Sigmoid colon (tissue), 7 donors: ENCODE results near the gene TOX2. TPM values are rescaled to one million over a fixed set of nuclear protein-coding genes. Genes with fewer than 3 reads are reported as not detected.

Experiments used
- DNase-seq: peaks from one replicate; pipeline ENCODE4 v3.0.0-alpha.2; 2019
- H3K27ac ChIP-seq, 4 donors: fragments of 200-600 bp; sonication (generic); one replicate each; pipeline ENCODE4 v1.5.1; 2016 to 2019; ENCODE audit warnings: mild to moderate bottlenecking in 1 of 4
- H3K27me3 ChIP-seq, 3 donors: fragments of 200-600 bp; sonication (generic); one replicate each; pipeline ENCODE4 v1.5.1; 2019; ENCODE audit warnings: mild to moderate bottlenecking in 1 of 3
- H3K36me3 ChIP-seq, 4 donors: fragments of 200-600 bp; sonication (generic); one replicate each; pipeline ENCODE4 v1.5.1; 2016 to 2019
- H3K4me1 ChIP-seq, 4 donors: fragments of 200-600 bp; sonication (generic); one replicate each; pipeline ENCODE4 v1.5.1; 2017 to 2019
- H3K4me3 ChIP-seq, 4 donors: fragments of 200-600 bp; sonication (generic); one replicate each; pipeline ENCODE4 v1.5.1; 2017 to 2019; ENCODE audit warnings: mild to moderate bottlenecking in 2 of 4, moderate library complexity in 1 of 4
- H3K9me3 ChIP-seq, 4 donors: fragments of 200-600 bp in 3 of 4; sonication (generic) in 3 of 4; one replicate each; pipeline versions ENCODE4 v1.5.1 to v1.6.1; 2013 to 2019
- CTCF ChIP-seq, 4 experiments: fragments of 450-650 bp in 3 of 4; fragments of 200-600 bp in 1 of 4; IDR thresholded peaks; one replicate each; pipeline ENCODE4 v1.5.1; 2016 to 2019; ENCODE audit warnings: antibody characterized with exemption in 4 of 4, mild to moderate bottlenecking in 3 of 4, moderate library complexity in 2 of 4
- EP300 ChIP-seq, 4 donors: sonication (generic); formaldehyde crosslinking; IDR thresholded peaks; one replicate each; pipeline ENCODE4 v1.6.1; 2017; ENCODE audit warnings: antibody characterized with exemption in 4 of 4
- POLR2A ChIP-seq, 2 donors: fragments of 450-650 bp; IDR thresholded peaks; one replicate each; pipeline ENCODE4 v1.6.1; 2016; ENCODE audit warnings: antibody characterized with exemption in 2 of 2, mild to moderate bottlenecking in 2 of 2, moderate library complexity in 2 of 2
- POLR2AphosphoS5 ChIP-seq, 4 donors: sonication (generic); formaldehyde crosslinking; IDR thresholded peaks; one replicate each; pipeline ENCODE4 v1.6.1; 2017; ENCODE audit warnings: antibody characterized with exemption in 4 of 4
- WGBS, 2 donors: extraction: QIAGEN DNeasy Blood & Tissue Kit; methylation state at CpG; one replicate each; pipeline ENCODE4 v1.1.7; 2013; 5-methylcytosine and 5-hydroxymethylcytosine counted together
- intact Hi-C: fragments of 100-400 bp; cut with DNase I; formaldehyde crosslinking; loops from one replicate; pipeline ENCODE4 v1.15.1; 2023
- polyA plus RNA-seq, 3 donors: library from polyadenylated mRNA; stranded (reverse); fragments of 200-250 nt; gene quantifications; one replicate each; pipeline ENCODE4 v1.2.3, GENCODE V29; 2013
- total RNA-seq, 4 donors: library from RNA; depleted of rRNA; stranded (reverse); fragments of >200 nt; gene quantifications; one replicate each; pipeline ENCODE4 v1.1.0, GENCODE V29; 2016
- donor health status: healthy with polysubstance abuse.
- donor health status: Bipolar disorder and iron deficiency.
- donor health status: healthy.

The TOX2 gene
- total and polyA plus RNA-seq, 7 donors: 0.27 to 8.1 (median 1.7) TPM

- Histone ChIP-seq H3K27me3 (peaks cover 0 to 7% (median 0%) of the 10 kb centered on the region in 3 donors), H3K27ac (no peak overlapping the region), H3K4me3 (no peak overlapping the region), H3K9me3 (no peaks in the 10 kb centered on the region), H3K36me3 (no peaks in the 10 kb centered on the region), H3K4me1 (no peaks in the 10 kb centered on the region)
- intact Hi-C loops: no loop called here
- TF ChIP-seq EP300 (IDR thresholded peaks at IDR 0.05) (no peak), POLR2AphosphoS5 (IDR thresholded peaks at IDR 0.05) (no peak), POLR2A (IDR thresholded peaks at IDR 0.05) (no peak), CTCF (IDR thresholded peaks at IDR 0.05) (no peak)
- 92% methylated on average over 12 of the region's 12 CpGs for WGBS, 2 donors
- DNase-seq: peak; percentile 33
Observed at GRCh38 chr20:44032583-44033331, 118.1 kb downstream of the TOX2 start.

GRCh38 chr20:44033344-44033743, 118.7 kb downstream of the TOX2 start:
- intact Hi-C loops: no loop called here
- H3K36me3 ChIP-seq: no peaks in the 10 kb centered on the region
- no peaks in the 10 kb centered on the region for H3K4me1 ChIP-seq
- DNase-seq: peak; percentile 13
- no peaks in the 10 kb centered on the region for H3K9me3 ChIP-seq
- H3K4me3 ChIP-seq: no peak overlapping the region
- H3K27ac ChIP-seq: no peak overlapping the region
- peaks cover 0 to 13% (median 0%) of the 10 kb centered on the region in 3 donors for H3K27me3 ChIP-seq
- TF ChIP-seq EP300 (IDR thresholded peaks at IDR 0.05): no peak
- TF ChIP-seq CTCF (IDR thresholded peaks at IDR 0.05): no peak
- no peak for TF ChIP-seq POLR2A (IDR thresholded peaks at IDR 0.05)
- no peak for TF ChIP-seq POLR2AphosphoS5 (IDR thresholded peaks at IDR 0.05)
- 22 to 58% methylated on average over 2 of the region's 2 CpGs for WGBS, 2 donors

GRCh38 chr20:44033873-44034272, 119.2 kb downstream of the TOX2 start:
- intact Hi-C loops: no loop called here
- TF ChIP-seq CTCF (IDR thresholded peaks at IDR 0.05) (no peak), POLR2A (IDR thresholded peaks at IDR 0.05) (no peak), POLR2AphosphoS5 (IDR thresholded peaks at IDR 0.05) (no peak), EP300 (IDR thresholded peaks at IDR 0.05) (no peak)
- H3K27ac ChIP-seq: no peak overlapping the region
- no peaks in the 10 kb centered on the region for H3K9me3 ChIP-seq
- H3K27me3 ChIP-seq: peaks cover 0 to 19% (median 0%) of the 10 kb centered on the region in 3 donors
- 88 to 92% methylated on average over 4 of the region's 4 CpGs for WGBS, 2 donors
- no peaks in the 10 kb centered on the region for H3K36me3 ChIP-seq
- no peak overlapping the region for H3K4me3 ChIP-seq
- H3K4me1 ChIP-seq: no peaks in the 10 kb centered on the region
- peak; percentile 34 for DNase-seq

GRCh38 chr20:44034451-44034850, 119.8 kb downstream of the TOX2 start:
- peaks cover 0 to 22% (median 0%) of the 10 kb centered on the region in 3 donors for H3K27me3 ChIP-seq
- no peak for DNase-seq
- H3K36me3 ChIP-seq: no peaks in the 10 kb centered on the region
- no peaks in the 10 kb centered on the region for H3K4me1 ChIP-seq
- no peaks in the 10 kb centered on the region for H3K9me3 ChIP-seq
- H3K4me3 ChIP-seq: no peak overlapping the region
- no peak overlapping the region for H3K27ac ChIP-seq
- intact Hi-C loops: no loop called here
- TF ChIP-seq POLR2AphosphoS5 (IDR thresholded peaks at IDR 0.05) (no peak), CTCF (IDR thresholded peaks at IDR 0.05) (no peak), POLR2A (IDR thresholded peaks at IDR 0.05) (no peak), EP300 (IDR thresholded peaks at IDR 0.05) (no peak)
- 83 to 85% methylated on average over 1 of the region's 1 CpG for WGBS, 2 donors
